GM19351 (cell line): ENCODE data around the gene ZNF423.
"Not testable (repeated sequence)": the region's sequence is repeated elsewhere in the genome, so short reads cannot be mapped to it uniquely, and the experiment has no call there.

Experiments used
- ATAC-seq: cut with Tn5 transposase; IDR thresholded peaks from one replicate; pipeline ENCODE4 v1.9.1; 2021; ENCODE audit warnings: mild to moderate bottlenecking, moderate library complexity; ENCODE audit not compliant: unreplicated experiment

Gene ZNF423

GRCh38 chr16:49523435-49524159 is 332.3 kb downstream of the ZNF423 start:
- no peak for ATAC-seq

- no peak for ATAC-seq
Observed at GRCh38 chr16:49521734-49522325, 334.1 kb downstream of the ZNF423 start.

- no peak for ATAC-seq
Observed at GRCh38 chr16:49520492-49521038, 335.3 kb downstream of the ZNF423 start.

- no peak for ATAC-seq
Observed at GRCh38 chr16:49519741-49520140, 336.2 kb downstream of the ZNF423 start.

- ATAC-seq: no peak
Observed at GRCh38 chr16:49519008-49519656, 336.8 kb downstream of the ZNF423 start.

- no peak for ATAC-seq
Observed at GRCh38 chr16:49516382-49517036, 339.4 kb downstream of the ZNF423 start.

GRCh38 chr16:49515861-49516260 is 340.1 kb downstream of the ZNF423 start:
- no peak for ATAC-seq

- no peak for ATAC-seq
Observed at GRCh38 chr16:49515016-49515565, 340.8 kb downstream of the ZNF423 start.

- no peak for ATAC-seq
Observed at GRCh38 chr16:49514073-49514980, 341.6 kb downstream of the ZNF423 start.

GRCh38 chr16:49513040-49513439 is 342.9 kb downstream of the ZNF423 start:
- no peak for ATAC-seq

GRCh38 chr16:49510654-49511305 is 345.1 kb downstream of the ZNF423 start:
- no peak for ATAC-seq

GRCh38 chr16:49510141-49510540 is 345.8 kb downstream of the ZNF423 start:
- no peak for ATAC-seq

- not testable (repeated sequence) for ATAC-seq
Observed at GRCh38 chr16:49506058-49507013, 349.6 kb downstream of the ZNF423 start.

GRCh38 chr16:49505556-49505955 is 350.4 kb downstream of the ZNF423 start:
- no peak for ATAC-seq

- no peak for ATAC-seq
Observed at GRCh38 chr16:49504626-49505025, 351.3 kb downstream of the ZNF423 start.

- no peak for ATAC-seq
Observed at GRCh38 chr16:49504023-49504364, 351.9 kb downstream of the ZNF423 start.

- peak; percentile 87 for ATAC-seq
Observed at GRCh38 chr16:49503256-49504022, 352.5 kb downstream of the ZNF423 start.
